ENCODE results near the gene LMO7.

- no peak for TF ChIP-seq POLR2A (IDR thresholded peaks at IDR 0.05)
- TF ChIP-seq, protein P1, sequence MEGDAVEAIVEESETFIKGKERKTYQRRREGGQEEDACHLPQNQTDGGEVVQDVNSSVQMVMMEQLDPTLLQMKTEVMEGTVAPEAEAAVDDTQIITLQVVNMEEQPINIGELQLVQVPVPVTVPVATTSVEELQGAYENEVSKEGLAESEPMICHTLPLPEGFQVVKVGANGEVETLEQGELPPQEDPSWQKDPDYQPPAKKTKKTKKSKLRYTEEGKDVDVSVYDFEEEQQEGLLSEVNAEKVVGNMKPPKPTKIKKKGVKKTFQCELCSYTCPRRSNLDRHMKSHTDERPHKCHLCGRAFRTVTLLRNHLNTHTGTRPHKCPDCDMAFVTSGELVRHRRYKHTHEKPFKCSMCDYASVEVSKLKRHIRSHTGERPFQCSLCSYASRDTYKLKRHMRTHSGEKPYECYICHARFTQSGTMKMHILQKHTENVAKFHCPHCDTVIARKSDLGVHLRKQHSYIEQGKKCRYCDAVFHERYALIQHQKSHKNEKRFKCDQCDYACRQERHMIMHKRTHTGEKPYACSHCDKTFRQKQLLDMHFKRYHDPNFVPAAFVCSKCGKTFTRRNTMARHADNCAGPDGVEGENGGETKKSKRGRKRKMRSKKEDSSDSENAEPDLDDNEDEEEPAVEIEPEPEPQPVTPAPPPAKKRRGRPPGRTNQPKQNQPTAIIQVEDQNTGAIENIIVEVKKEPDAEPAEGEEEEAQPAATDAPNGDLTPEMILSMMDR (IDR thresholded peaks at IDR 0.05): no peak
Measured at GRCh38 chr13:75836441-75836840, 200.3 kb downstream of the LMO7 start.
